ENCODE measurements around the gene SLC27A4.
"Not testable (repeated sequence)": the region's sequence is repeated elsewhere in the genome, so short reads cannot be mapped to it uniquely, and the experiment has no call there.

Gene SLC27A4

GRCh38 chr9:128325629-128326028 lies 14.7 kb upstream of the SLC27A4 start:
- no peak for DNase-seq

- no peak for DNase-seq
These were observed 6.9 kb upstream of the SLC27A4 start for GRCh38 chr9:128333451-128333869.

- DNase-seq = no peak
These were observed 5.2 kb upstream of the SLC27A4 start for GRCh38 chr9:128335161-128335560.

- no peak for DNase-seq
These were observed 4.4 kb upstream of the SLC27A4 start for GRCh38 chr9:128335914-128336313.

GRCh38 chr9:128337936-128338335 lies 2.4 kb upstream of the SLC27A4 start:
- no peak for DNase-seq

GRCh38 chr9:128338852-128339614 lies 1.3 kb upstream of the SLC27A4 start:
- DNase-seq = not testable (repeated sequence)

- peak; percentile 4 for DNase-seq
These were observed 536 bp downstream of the SLC27A4 start for GRCh38 chr9:128340691-128341434.

GRCh38 chr9:128341435-128341849 lies 1.1 kb downstream of the SLC27A4 start:
- peak; percentile 71 for DNase-seq

GRCh38 chr9:128342971-128343680 lies 2.8 kb downstream of the SLC27A4 start:
- no peak for DNase-seq

- no peak for DNase-seq
These were observed 3.5 kb downstream of the SLC27A4 start for GRCh38 chr9:128343855-128344254.

- no peak for DNase-seq
These were observed 4.7 kb downstream of the SLC27A4 start for GRCh38 chr9:128344931-128345605.

- no peak for DNase-seq
These were observed 8.8 kb downstream of the SLC27A4 start for GRCh38 chr9:128349125-128349524.

GRCh38 chr9:128349772-128350171 lies 9.4 kb downstream of the SLC27A4 start:
- no peak for DNase-seq

- no peak for DNase-seq
These were observed 15.1 kb downstream of the SLC27A4 start for GRCh38 chr9:128355451-128355850.

GRCh38 chr9:128358090-128358489 lies 17.8 kb downstream of the SLC27A4 start:
- DNase-seq = no peak

- DNase-seq = no peak
These were observed 18.5 kb downstream of the SLC27A4 start for GRCh38 chr9:128358861-128359260.

- no peak for DNase-seq
These were observed 20.5 kb downstream of the SLC27A4 start for GRCh38 chr9:128360826-128361225.

- no peak for DNase-seq
These were observed 21.1 kb downstream of the SLC27A4 start for GRCh38 chr9:128361296-128361985.

- DNase-seq = peak; percentile 78
These were observed 21.8 kb downstream of the SLC27A4 start for GRCh38 chr9:128361986-128362646.

GRCh38 chr9:128362774-128363173 lies 22.4 kb downstream of the SLC27A4 start:
- no peak for DNase-seq

- no peak for DNase-seq
These were observed 25.2 kb downstream of the SLC27A4 start for GRCh38 chr9:128365525-128365924.
